Activated naive CD4-positive, alpha-beta T cell treated with anti-CD3 and anti-CD28 coated beads, Interleukin-2, amount 50 U/mL, for 16 hours (primary cell): ENCODE measurements around the gene LAMTOR1.
"Not testable (repeated sequence)": the region's sequence is repeated elsewhere in the genome, so short reads cannot be mapped to it uniquely, and the experiment has no call there.

Source experiments
- DNase-seq: peaks from one replicate; pipeline ENCODE4 v3.0.0-alpha.2; 2020

The LAMTOR1 gene

GRCh38 chr11:72102946-72103753 is at the start of gene LAMTOR1:
Gene LAMTOR1 (minus strand): TSS chr11:72103297. CDS start chr11:72103224, 73 bp downstream.
- DNase-seq, result peak; percentile 98

- no peak for DNase-seq
Measured at GRCh38 chr11:72150882-72151281, 47.8 kb upstream of the LAMTOR1 start.

- no peak for DNase-seq
Measured at GRCh38 chr11:72146625-72147024, 43.5 kb upstream of the LAMTOR1 start.

GRCh38 chr11:72144807-72145565 is 41.9 kb upstream of the LAMTOR1 start:
- DNase-seq, result no peak

- not testable (repeated sequence) for DNase-seq
Measured at GRCh38 chr11:72142543-72142942, 39.4 kb upstream of the LAMTOR1 start.

- not testable (repeated sequence) for DNase-seq
Measured at GRCh38 chr11:72142086-72142485, 39.0 kb upstream of the LAMTOR1 start.

GRCh38 chr11:72141066-72141465 is 38.0 kb upstream of the LAMTOR1 start:
- DNase-seq, result no peak

GRCh38 chr11:72140661-72141060 is 37.6 kb upstream of the LAMTOR1 start:
- DNase-seq, result no peak

GRCh38 chr11:72139500-72139899 is 36.4 kb upstream of the LAMTOR1 start:
- no peak for DNase-seq

GRCh38 chr11:72138821-72139390 is 35.8 kb upstream of the LAMTOR1 start:
- DNase-seq, result no peak

GRCh38 chr11:72136684-72137262 is 33.7 kb upstream of the LAMTOR1 start:
- DNase-seq, result no peak

GRCh38 chr11:72135891-72136683 is 33.0 kb upstream of the LAMTOR1 start:
- no peak for DNase-seq

GRCh38 chr11:72135473-72135872 is 32.4 kb upstream of the LAMTOR1 start, which contains the start of gene FOLR3:
Gene FOLR3 (plus strand): TSS chr11:72135725. CDS start chr11:72135953, 228 bp downstream.
- DNase-seq, result not testable (repeated sequence)

- DNase-seq, result no peak
Measured at GRCh38 chr11:72132646-72133045, 29.5 kb upstream of the LAMTOR1 start.

- no peak for DNase-seq
Measured at GRCh38 chr11:72129381-72129780, 26.3 kb upstream of the LAMTOR1 start.

- no peak for DNase-seq
Measured at GRCh38 chr11:72127923-72128322, 24.8 kb upstream of the LAMTOR1 start.

- DNase-seq, result no peak
Measured at GRCh38 chr11:72125956-72126355, 22.9 kb upstream of the LAMTOR1 start.

GRCh38 chr11:72124046-72124445 is 20.9 kb upstream of the LAMTOR1 start:
- DNase-seq, result no peak

- DNase-seq, result no peak
Measured at GRCh38 chr11:72123117-72123653, 20.1 kb upstream of the LAMTOR1 start.

- DNase-seq, result no peak
Measured at GRCh38 chr11:72122607-72123006, 19.5 kb upstream of the LAMTOR1 start.

- DNase-seq, result no peak
Measured at GRCh38 chr11:72120930-72121329, 17.8 kb upstream of the LAMTOR1 start.

- no peak for DNase-seq
Measured at GRCh38 chr11:72119198-72119597, 16.1 kb upstream of the LAMTOR1 start.
